DND-41 (cell line): ENCODE data around the gene SEC24D.

Experiments used
- ATAC-seq: fragments of 200-7000 bp; cut with Tn5 transposase; 3 replicates; pipeline ENCODE4 v1.9.1; 2021; ENCODE audit warnings: low read depth; ENCODE audit not compliant: insufficient read depth
- DNase-seq: peaks from one replicate; pipeline ENCODE4 v3.0.0-alpha.2; 2020
- H2AFZ ChIP-seq: 2 replicates; pipeline ENCODE4 v1.6.0; 2012; ENCODE audit warnings: low read depth, low read length
- H3K27ac ChIP-seq: 2 replicates; pipeline ENCODE4 v1.5.1; 2012; ENCODE audit warnings: low read length, inconsistent platforms
- H3K27me3 ChIP-seq: fragments of 200-600 bp; sonication (generic); 2 replicates; pipeline ENCODE4 v1.6.0; 2012; ENCODE audit warnings: low read length, mild to moderate bottlenecking, inconsistent platforms; ENCODE audit not compliant: insufficient read depth, poor library complexity
- H3K36me3 ChIP-seq: 2 replicates; pipeline ENCODE4 v1.5.1; 2012; ENCODE audit warnings: low read length, inconsistent platforms; ENCODE audit not compliant: insufficient read depth
- H3K4me1 ChIP-seq: 2 replicates; pipeline ENCODE4 v1.5.1; 2012; ENCODE audit warnings: mild to moderate bottlenecking, low read length; ENCODE audit not compliant: insufficient read depth
- H3K4me2 ChIP-seq: 2 replicates; pipeline ENCODE4 v1.6.0; 2012; ENCODE audit warnings: mild to moderate bottlenecking, moderate library complexity, low read length, inconsistent platforms; ENCODE audit not compliant: insufficient read depth
- H3K4me3 ChIP-seq, 2 experiments: fragments of 200-600 bp in 1 of 2; shearing (Covaris generic) in 1 of 2; 2 replicates each; pipeline ENCODE4 v1.5.1; 2012 to 2016; ENCODE audit warnings: inconsistent platforms in 2 of 2, low read length in 2 of 2, mild to moderate bottlenecking in 2 of 2, low read depth in 1 of 2, moderate library complexity in 1 of 2
- H3K79me2 ChIP-seq: 2 replicates; pipeline ENCODE4 v1.6.0; 2012; ENCODE audit warnings: low read length, inconsistent platforms; ENCODE audit not compliant: insufficient read depth
- H3K9ac ChIP-seq: 2 replicates; pipeline ENCODE4 v1.6.0; 2012; ENCODE audit warnings: low read depth, mild to moderate bottlenecking, inconsistent platforms, low read length, moderate library complexity
- H3K9me3 ChIP-seq: 2 replicates; pipeline ENCODE4 v1.5.1; 2012; ENCODE audit warnings: low read length, moderate library complexity, mild to moderate bottlenecking, inconsistent platforms; ENCODE audit not compliant: insufficient read depth, severe bottlenecking
- H4K20me1 ChIP-seq: 2 replicates; pipeline ENCODE4 v1.6.0; 2012; ENCODE audit warnings: low read length; ENCODE audit not compliant: insufficient read depth
- CTCF ChIP-seq: IDR thresholded peaks from 2 replicates; pipeline ENCODE4 v1.5.1; 2012; ENCODE audit warnings: borderline replicate concordance, low read length, moderate library complexity, mild to moderate bottlenecking; ENCODE audit not compliant: poor library complexity, severe bottlenecking; ENCODE audit errors: extremely low read depth
- EZH2 ChIP-seq: IDR thresholded peaks from 3 replicates; pipeline ENCODE4 v1.6.1; 2012; ENCODE audit warnings: borderline replicate concordance, low read depth, mild to moderate bottlenecking, moderate library complexity, low read length, inconsistent platforms; ENCODE audit not compliant: severe bottlenecking

The SEC24D gene

GRCh38 chr4:118739022-118739713 is 96.8 kb downstream of the SEC24D start:
- no peaks in the 10 kb centered on the region for H3K4me1 ChIP-seq
- no peak overlapping the region for H3K9ac ChIP-seq
- no peaks in the 10 kb centered on the region for H3K27me3 ChIP-seq
- ATAC-seq (no peak), DNase-seq (no peak)
- H3K27ac ChIP-seq: no peak overlapping the region
- no peaks in the 10 kb centered on the region for H4K20me1 ChIP-seq
- TF ChIP-seq CTCF (no peak), EZH2 (no peak)
- H3K79me2 ChIP-seq: no peaks in the 10 kb centered on the region
- no peak overlapping the region for H2AFZ ChIP-seq
- no peak overlapping the region for H3K4me2 ChIP-seq
- no peaks in the 10 kb centered on the region for H3K9me3 ChIP-seq
- H3K36me3 ChIP-seq: peaks cover 51% of the 10 kb centered on the region
- no peak overlapping the region for H3K4me3 ChIP-seq

DNA sequence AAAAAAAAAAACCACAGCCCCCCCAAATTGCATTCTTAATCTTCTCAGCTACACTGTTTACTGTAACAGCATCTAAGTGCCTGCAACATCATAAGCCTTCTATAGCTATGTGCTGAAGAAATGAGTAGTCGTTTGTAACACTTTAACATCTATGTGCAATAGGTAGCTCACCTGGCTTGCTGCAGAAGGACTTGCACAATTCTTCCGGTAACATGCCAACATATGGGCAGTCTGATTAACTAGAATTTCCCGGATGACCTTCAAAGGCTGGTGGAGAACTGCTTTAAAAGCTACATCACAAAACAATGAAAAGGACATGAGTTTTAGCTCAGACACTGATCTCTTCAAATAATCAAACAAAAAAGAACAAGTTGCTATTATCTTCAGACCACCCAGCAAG is 97.8 kb downstream of the SEC24D start:
- no peak for ATAC-seq
- no peaks in the 10 kb centered on the region for H3K4me1 ChIP-seq
- no peak overlapping the region for H3K27ac ChIP-seq
- no peak overlapping the region for H3K4me2 ChIP-seq
- DNase-seq: no peak
- H3K4me3 ChIP-seq: no peak overlapping the region
- no peak overlapping the region for H2AFZ ChIP-seq
- no peaks in the 10 kb centered on the region for H3K79me2 ChIP-seq
- H3K9ac ChIP-seq: no peak overlapping the region
- no peaks in the 10 kb centered on the region for H4K20me1 ChIP-seq
- no peaks in the 10 kb centered on the region for H3K27me3 ChIP-seq
- no peaks in the 10 kb centered on the region for H3K9me3 ChIP-seq
- no peak for TF ChIP-seq EZH2
- H3K36me3 ChIP-seq: peaks cover 48% of the 10 kb centered on the region

- Histone ChIP-seq H3K4me1 (no peaks in the 10 kb centered on the region), H3K27ac (no peak overlapping the region), H4K20me1 (no peaks in the 10 kb centered on the region), H3K9ac (no peak overlapping the region), H3K9me3 (no peaks in the 10 kb centered on the region), H3K27me3 (no peaks in the 10 kb centered on the region), H2AFZ (no peak overlapping the region), H3K4me2 (no peak overlapping the region), H3K79me2 (no peaks in the 10 kb centered on the region), H3K36me3 (peaks cover 57% of the 10 kb centered on the region), H3K4me3 (no peak overlapping the region)
- no peak for DNase-seq
- TF ChIP-seq CTCF (no peak), EZH2 (no peak)
- ATAC-seq: no peak
Measured at GRCh38 chr4:118736900-118737299, 99.0 kb downstream of the SEC24D start.

DNA sequence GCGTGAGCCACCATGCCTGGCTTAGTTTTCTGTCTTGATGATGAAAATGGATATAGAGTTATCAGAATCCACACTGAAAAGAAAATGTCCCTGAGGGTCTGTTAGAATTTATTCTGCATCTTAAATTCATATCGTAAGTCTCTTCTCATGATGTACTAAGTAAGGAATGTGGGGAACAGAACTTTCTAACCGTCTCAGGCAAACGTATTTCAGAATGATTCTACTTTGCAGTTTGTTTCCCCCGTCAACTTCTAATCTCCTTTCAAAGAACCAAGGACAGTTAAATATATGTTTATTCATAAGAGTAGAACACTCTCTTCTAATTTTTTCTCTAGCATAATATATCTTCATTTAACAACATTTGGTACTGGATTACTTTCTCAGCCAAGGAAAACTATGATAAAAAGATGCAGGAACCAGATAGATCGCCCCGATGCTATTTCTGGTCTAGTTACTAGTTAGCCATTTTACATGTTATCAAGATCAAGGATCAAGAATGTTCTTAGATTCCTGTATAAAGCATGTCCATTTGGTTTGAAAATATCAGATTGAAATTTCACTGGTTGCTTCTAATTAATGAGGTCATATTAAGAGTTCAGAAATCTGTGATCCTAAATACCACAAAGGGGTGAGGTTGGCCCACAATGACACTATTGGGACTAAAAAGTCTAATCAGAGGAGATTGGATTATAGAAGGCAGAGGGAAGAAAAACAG is 101.3 kb downstream of the SEC24D start:
- peaks cover 51% of the 10 kb centered on the region for H3K36me3 ChIP-seq
- H3K9me3 ChIP-seq: no peaks in the 10 kb centered on the region
- no peaks in the 10 kb centered on the region for H3K4me1 ChIP-seq
- no peaks in the 10 kb centered on the region for H4K20me1 ChIP-seq
- H2AFZ ChIP-seq: no peak overlapping the region
- no peaks in the 10 kb centered on the region for H3K79me2 ChIP-seq
- no peak overlapping the region for H3K27ac ChIP-seq
- no peaks in the 10 kb centered on the region for H3K27me3 ChIP-seq
- no peak overlapping the region for H3K9ac ChIP-seq
- no peak overlapping the region for H3K4me2 ChIP-seq
- ATAC-seq (no peak), DNase-seq (no peak)
- TF ChIP-seq EZH2: no peak
- TF ChIP-seq CTCF: no peak
- no peak overlapping the region for H3K4me3 ChIP-seq
